Gastroesophageal sphincter (tissue), 3 donors: ENCODE measurements around the gene P2RY4.

Experiments
- CTCF ChIP-seq, 4 experiments: fragments of 200-600 bp in 2 of 4; fragments of 450-650 bp in 2 of 4; sonication (generic) in 1 of 4; IDR thresholded peaks; one replicate each; pipeline ENCODE4 v1.5.1; 2017 to 2019; ENCODE audit warnings: antibody characterized with exemption in 4 of 4, mild to moderate bottlenecking in 2 of 4, moderate library complexity in 2 of 4
- EP300 ChIP-seq: sonication (generic); formaldehyde crosslinking; IDR thresholded peaks from one replicate; pipeline ENCODE4 v1.6.1; 2017; ENCODE audit warnings: antibody characterized with exemption, mild to moderate bottlenecking

- TF ChIP-seq CTCF (IDR thresholded peaks at IDR 0.05) (no peak), EP300 (no peak)
These were observed 21.9 kb upstream of the P2RY4 start, which contains the start of gene RAB41 for GRCh38 chrX:70281951-70282350.
